ENCODE results near the gene AGK.

- TF ChIP-seq EZH2 (IDR thresholded peaks at IDR 0.05; ENCODE audit: borderline replicate concordance, low read depth, low read length, poor library complexity, severe bottlenecking) (no peak), CTCF (conservative IDR thresholded peaks at IDR 0.05; ENCODE audit: low read depth, low read length) (no peak)
Measured at GRCh38 chr7:141700848-141701371, 149.7 kb downstream of the AGK start.

All from A673 (cell line).